NOMO-1 treated with dmso at 0.1 percent for 144 hours (cell line): ENCODE data around the gene BATF.

ENCODE experiments used
- DNase-seq: peaks from one replicate; lab custom pipeline; 2025; ENCODE audit not compliant: unreplicated experiment; lab: John Stamatoyannopoulos, UW

BATF gene

DNA sequence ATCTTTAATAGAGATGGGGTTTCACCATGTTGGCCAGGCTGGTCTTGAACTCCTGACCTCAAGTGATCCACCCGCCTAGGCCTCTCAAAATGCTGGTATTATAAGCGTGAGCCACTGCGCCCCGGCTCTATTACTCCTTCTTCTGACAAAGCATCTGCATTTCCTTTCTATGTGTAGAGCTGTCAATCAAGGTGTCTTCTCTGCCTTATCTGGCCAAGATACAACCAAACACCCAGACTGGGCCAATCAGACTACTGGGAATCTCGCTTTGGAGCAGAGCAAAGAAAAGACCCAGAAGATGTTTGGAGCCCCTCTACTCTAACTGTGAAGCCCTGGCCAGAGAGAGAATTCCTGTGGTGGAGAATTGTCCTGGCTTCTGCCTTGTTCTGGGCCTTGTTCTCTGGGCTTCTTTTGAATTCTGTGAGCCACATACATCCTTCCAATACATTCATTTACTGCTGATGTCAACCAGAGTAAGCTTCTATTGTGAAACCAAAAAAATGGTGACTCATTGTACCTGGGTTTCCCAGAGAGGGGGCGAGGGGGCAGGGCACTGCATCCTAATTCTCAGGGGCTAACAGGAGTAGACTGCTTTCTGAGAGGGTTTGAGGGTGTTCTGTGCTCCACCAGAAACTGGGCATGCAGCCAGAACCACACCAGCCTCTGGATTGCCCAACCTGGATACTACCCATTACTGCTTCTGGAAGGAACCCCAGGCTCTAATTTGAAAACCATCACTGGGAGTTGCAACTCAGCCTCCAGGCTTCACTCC lies 37.4 kb downstream of the BATF start:
- DNase-seq, result peak; percentile 56

DNA sequence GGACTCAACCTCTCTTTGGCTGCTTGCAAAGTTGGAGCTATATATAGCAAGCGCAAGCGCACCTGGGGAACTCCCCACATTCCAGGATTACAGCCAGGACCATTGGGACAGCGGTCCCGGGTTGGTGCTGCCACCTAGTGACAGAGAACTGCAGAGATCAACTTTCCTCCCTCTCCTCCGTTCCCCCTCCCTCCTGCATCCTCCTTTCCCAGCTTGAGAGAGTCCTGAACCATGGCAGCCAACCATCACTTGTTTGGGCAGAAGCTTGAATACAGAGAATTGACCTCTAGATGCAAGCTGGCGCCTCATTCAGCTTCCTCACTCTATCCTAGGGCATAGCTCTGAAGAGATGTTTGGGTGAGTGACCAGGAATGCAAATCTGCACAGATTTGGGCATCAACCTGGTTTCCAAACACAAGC lies 38.8 kb downstream of the BATF start:
- no peak for DNase-seq

DNA sequence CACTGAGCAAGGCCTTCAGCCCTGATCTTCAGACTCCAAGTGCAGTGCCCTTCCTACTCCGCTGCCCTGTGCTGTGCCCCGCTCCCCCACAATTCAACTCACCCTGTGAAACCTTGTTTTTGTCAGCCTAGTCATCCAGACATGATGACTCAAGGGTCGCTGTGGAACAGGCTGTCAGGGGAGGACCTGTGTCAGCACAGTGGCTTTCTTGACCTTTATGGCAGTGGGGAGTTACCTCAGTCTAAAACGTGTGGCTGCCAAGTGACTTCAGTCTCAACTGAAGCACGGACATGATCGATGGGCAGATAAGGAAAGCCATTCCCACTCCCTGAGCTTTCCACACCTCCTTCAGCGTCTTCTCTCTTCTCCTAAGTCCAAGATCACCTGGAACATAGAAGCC lies 39.8 kb downstream of the BATF start:
- no peak for DNase-seq

DNA sequence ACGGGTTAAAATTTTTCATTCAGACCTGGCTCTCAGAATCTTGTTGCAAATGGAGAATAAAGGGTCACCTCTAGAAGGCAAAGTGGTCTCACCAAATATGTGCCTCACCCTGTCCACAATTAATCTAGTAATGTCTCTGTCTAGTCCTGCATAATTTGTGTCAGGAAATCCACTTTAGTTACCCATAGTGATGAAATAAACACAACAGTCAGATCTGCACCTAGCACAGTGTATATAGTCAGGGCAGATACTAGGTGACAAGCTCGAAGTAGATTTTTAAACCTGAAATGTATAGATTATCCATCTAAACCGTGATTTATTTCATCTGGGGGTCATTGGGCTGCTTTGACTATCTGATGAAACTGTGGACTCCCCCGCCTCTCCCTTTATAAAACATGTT lies 40.2 kb downstream of the BATF start:
- no peak for DNase-seq

DNA sequence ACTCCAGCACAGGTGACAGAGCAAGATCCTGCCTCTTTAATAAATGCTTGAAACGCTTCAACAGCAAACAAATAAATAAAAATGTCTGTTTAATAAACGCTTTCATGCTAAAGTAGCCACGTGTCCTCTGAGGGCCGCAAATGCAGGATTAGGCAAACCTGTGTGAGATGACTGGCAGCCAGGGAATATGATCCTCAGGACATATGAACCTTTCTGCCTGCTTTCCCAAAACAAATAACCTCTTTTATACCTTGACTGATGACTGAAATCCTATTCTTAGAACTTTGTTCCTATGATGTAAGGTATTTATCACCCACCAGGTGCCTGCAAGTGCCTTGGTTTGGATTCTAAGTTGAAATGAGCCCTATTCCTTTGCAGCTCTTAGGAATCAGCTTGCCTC lies 41.7 kb downstream of the BATF start:
- no peak for DNase-seq

DNA sequence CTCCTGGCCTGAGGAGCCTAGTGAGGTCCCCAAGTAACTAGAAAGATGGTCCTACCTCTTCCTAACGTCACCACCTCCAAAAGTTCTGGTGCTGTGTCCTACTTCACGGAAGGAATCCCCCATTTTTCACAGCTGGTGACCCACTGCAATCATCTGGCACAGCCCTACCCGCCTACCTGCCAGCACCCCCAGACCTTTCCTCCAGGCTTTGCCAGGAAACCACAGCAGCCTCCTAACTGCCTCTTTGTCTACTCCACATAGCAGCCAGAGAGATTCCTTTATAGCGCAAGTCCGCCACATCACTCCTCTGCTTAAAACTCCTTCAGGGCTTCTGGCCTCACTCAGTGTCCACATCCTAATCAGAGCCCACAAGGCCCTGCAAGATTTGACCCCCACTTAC lies 42.8 kb downstream of the BATF start:
- DNase-seq, result no peak

DNA sequence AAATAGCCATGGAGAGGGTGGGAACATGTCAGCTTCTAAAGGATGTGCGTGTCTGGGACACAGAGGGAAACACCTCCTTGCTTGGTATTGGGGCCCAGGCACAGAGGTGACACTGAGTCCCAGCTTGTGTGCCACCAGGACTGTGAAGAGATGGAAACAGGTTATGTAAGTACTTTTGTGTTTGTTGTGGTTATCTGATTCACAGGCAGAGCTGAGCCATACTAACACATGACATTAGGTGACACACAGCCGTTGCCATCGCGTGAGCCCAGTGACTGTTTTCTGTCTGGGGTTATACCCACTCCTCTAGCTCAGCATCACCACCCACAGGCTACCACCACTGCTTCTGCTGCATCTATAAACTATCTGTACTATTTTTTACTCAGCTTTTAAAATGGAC lies 44.1 kb downstream of the BATF start:
- no peak for DNase-seq

DNA sequence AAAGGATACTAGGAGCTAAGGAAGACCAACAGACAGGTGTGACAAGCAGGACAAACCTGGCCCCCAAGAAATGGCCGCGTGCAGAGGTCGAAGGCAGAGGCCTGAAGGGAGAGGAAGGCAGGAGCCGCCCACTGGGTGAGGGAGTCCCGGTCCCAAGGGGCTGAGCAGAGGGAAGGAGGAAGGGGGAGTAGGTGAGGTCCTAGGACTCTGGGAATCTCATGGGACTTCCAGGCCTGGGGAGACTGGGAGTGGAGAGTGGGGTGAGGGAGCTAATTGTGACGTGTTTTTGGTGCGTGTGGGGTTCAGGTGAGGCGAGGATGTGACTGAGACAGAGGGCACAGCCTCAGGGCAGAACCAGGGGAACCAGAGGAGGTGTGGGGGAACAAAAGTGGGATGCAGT lies 44.5 kb downstream of the BATF start:
- DNase-seq, result no peak

DNA sequence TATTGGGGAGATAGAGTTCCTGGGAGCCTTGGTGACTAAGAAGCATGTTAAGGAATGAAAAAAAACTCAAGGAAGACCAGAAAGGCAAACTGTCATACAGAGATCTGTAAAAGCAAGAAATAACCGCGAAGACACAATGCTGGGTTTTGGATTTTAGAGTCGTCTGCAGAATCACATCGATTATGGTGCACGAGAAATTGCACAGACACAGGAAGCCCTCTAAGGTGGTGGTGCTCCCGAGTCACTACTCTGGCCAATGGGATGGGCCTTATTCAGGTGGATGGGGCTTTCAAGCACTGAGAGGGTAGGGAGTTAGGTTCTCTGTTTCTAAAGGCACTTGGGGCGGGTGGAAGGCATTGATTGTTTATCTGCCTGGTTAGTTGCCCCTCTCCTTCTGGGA lies 45.9 kb downstream of the BATF start:
- no peak for DNase-seq

DNA sequence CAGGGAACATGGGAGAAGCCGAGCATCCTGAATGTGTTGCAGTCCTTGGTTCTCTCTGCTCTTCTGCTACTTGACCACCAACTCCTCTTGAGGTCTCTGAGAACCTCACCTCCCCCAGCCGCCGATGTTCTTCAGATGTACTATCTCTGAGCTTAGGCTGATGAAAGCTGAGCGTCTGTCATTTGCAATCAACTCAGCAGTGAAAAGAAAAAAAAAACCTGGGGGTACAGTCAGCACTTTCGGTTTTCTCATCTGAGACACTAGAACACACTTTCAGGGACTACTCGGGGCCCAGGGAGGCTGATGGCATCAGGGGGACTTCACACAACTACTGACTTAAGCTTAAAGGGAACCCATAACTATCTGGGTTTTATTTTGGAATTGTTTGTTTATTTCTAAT lies 46.5 kb downstream of the BATF start:
- no peak for DNase-seq

DNA sequence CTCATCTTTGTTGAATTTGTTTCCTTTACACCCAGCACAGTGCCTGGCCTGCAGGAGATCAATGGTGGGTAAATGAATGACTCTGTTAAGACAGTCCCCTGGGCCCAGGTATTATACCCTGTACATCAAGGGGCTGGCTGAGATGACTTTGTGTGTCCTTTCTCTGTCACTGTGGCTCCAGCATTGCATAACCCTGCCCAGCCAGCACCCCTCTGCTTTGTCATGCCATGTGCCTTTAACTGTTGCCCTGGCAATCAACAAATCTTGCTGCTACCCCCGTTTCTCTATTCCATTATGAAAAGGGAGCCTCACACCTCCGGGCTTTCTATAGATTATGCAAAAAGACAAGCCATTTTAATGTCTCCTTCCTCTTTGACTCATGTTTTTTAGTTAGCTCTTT lies 48.5 kb downstream of the BATF start:
- no peak for DNase-seq

DNA sequence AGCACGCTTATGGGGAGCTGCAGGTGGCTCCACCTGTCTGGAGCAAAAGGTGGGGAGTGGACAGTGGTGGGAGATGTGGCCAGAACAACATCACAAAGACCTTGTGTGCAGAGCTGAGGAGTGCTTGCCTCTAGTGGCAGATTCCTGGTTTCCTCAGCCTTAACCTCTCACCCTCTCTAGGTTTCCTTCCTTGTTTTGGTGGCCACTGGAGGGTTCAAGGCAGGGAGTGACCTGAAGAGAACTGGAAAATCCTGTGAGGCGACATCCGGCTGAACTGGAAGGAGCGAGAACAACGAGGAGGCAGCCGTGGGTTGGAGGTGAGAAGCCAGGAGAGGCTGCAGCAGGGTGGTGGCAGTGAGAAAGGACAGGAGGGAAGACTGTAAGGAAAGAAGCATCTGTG lies 49.8 kb downstream of the BATF start:
- DNase-seq, result no peak

DNA sequence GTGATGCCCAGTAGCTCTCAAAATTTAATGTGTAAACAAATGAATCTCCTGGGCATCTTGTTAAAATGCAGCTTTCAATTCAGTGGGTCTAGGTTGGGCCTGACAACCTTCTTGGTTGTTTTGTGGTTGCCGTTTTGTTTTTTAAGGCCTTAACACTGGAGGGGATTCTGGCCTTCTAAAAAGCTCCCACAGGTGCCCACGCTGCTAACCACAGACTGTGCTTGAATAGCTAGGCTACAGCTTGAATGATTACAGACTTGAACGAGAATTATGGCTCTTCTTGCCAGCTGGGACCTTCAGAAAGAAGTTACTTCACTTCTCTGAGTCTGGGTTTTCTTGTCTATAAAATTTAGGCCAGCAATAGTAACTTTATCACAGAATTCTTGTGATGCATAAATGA lies 54.8 kb downstream of the BATF start:
- no peak for DNase-seq

DNA sequence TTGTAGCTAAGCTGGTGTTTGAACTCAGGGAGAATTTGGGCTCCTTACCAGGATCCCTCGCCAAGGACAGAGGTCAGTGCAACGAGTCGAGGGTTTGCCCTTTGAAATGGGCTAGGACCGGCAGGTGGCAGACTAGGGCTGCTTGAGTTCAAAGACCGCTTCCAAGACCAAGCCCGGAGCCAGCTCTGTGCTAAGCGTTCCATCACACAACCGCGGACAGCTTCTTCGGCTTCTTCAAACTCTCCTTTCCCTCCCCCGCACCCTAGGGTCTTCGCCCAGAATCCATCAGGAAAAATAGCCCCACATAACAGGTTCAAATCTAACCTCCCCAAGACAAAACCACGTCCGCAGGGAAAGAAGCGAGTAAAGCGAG lies 55.4 kb downstream of the BATF start:
- peak; percentile 79 for DNase-seq

DNA sequence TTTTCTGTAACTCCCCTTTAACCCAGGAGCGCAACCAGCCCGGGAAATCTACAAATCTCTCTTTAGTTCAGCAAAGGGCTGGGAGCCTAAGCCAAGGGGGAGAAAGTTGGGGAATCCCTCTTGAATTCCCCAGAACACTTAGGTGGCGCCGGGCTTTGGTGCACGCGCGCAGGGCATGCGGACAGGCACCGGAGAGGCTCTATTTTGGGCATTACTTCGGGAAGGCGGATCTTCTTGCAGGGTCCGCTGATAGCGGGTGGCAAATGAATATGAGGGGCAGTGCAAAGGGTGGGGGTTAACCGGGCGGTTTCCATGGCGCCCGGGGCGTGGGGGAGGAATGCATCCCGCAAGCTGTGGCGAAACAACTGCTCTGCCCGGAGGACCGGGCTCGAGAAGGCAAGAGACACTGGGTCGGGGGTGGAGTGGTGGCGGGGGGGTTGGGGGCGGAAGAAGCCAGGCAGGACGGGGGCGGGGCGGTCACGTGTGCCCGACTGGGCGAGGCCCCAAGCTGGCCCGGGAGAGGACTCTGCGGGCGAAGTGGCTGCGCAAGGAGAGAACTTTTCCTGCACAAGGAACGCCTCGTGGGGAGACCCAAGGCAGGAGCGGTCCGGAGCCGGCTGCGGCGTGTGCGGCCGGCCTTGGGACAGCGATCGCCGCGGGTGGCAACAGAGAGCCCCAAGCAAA lies 56.0 kb downstream of the BATF start, which contains the start of gene FLVCR2:
Gene FLVCR2, plus strand, starts transcription at position 519 of the 684 bp plus-strand sequence. CDS start 353 bp downstream, outside the sequence.
- no peak for DNase-seq

DNA sequence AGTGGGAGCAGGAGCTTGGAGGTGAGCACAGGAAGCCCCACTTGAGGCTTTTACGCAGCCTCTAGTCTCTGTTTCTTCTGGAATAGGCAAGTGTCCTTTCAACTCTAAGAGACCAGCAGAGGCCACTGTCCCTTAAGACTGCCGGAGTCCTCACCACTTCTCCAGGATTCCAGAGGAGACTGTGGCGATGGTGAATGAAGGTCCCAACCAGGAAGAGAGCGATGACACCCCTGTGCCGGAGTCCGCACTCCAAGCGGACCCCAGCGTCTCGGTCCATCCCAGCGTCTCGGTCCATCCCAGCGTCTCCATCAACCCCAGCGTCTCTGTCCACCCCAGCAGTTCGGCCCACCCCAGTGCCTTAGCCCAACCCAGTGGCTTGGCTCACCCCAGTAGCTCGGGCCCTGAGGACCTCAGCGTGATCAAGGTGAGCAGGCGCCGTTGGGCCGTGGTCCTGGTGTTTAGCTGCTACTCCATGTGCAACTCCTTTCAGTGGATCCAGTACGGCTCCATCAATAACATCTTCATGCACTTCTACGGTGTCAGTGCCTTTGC lies 56.6 kb downstream of the BATF start:
- DNase-seq, result no peak

DNA sequence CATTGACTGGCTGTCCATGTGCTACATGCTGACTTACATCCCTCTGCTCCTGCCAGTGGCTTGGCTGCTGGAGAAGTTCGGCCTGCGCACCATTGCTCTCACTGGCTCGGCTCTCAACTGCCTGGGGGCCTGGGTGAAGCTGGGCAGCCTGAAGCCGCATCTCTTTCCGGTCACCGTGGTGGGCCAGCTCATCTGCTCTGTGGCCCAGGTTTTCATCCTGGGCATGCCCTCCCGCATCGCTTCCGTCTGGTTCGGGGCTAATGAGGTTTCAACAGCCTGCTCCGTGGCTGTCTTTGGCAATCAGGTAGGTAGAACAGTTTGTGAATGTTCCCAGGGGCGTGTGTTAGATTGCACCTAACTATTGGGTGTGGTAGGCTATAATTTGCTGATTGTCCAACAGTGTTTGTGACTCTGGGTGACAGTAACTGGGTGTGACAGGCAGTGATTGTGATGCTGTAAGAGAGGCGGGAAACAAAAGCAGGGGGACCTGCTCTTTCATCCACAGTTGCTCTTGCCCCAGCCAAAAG lies 57.1 kb downstream of the BATF start:
- no peak for DNase-seq

DNA sequence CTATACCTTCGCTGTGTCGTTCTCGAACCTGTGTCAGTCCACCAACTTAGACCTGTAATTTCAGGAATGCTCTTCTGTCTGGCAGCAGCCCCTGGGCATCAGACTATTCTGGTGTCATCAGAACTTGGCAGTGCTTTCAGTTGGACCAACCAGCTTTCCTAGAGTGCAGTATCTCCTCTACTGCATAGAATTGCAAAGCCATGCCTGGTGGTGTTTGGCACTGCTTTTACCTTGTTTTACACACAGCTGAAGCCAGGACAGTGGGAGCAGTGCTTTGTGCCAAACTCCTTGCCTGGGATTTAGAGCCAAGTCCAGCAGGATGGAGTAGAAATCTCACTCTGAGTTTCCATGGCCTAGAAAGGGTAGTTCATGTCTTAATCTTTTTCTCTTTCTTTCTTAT lies 57.6 kb downstream of the BATF start:
- DNase-seq, result no peak

DNA sequence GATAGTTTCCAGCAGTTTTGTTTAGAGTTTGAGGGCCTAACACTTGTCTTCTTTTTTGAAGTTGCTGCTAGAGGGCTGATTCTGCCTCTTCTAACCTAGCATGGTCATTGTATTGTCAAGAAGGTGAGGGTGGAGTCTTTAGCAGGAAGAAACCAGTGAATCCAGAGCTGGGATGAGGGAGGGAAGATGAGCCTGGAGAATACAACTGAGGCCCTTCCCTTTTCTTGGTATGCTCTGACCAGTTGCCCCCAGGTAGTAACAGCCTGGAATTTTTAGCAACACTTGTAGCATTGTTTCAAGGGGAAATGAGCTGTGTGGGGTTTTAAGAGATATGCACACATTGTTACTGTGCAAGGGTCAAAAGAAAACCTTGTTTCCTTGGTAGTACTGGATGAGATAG lies 65.1 kb downstream of the BATF start:
- DNase-seq, result no peak

DNA sequence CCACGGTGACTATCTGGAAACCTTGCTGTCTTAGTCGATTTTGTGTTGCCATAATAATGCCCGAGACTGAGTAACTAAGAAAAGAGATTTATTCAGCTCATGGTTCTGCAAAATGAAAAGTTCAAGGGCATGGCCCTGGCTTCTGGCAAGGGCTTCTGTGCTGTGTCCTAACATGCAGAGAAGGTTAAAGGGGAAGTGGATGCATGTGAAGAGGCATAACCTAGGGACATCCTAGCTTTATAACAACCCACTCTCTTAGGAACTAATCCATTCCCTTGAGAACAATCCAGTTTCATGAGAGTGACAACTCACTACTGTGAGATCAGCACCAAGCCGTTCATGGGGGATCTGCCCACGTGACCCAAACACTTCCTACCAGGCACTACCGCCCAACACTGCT lies 67.7 kb downstream of the BATF start:
- no peak for DNase-seq

DNA sequence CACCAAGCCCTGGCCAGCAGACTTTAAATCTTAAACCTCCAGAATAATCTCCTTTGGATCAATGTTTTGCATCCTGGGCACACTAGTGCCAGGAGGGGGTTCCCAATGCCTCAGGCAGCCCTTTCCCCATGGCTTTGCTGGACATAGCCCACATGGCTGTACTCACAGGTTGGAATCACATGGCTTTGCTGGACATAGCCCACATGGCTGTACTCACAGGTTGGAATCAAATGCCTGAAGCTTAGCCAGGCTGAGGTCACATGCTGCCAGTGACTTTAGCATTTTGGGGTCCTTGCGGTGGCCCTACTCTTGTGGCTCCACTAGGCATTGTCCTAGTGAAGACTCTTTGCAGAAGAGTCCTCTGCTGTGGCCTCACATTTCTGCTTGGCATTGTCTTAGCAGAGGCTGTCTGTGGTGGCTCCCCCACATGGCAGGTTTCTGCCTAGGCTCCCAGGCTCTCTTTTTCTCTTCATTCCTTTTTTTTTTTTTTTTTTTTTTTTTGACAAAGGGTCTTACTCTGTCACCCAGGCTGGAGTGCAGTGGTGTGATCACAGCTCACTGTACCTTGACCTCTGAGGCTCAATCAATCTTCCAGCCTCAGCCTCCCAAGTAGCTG lies 69.2 kb downstream of the BATF start:
- DNase-seq, result no peak
